ENCODE results near the gene CAMTA1. TPM values are rescaled to one million over a fixed set of nuclear protein-coding genes. Genes with fewer than 3 reads are reported as not detected.

CAMTA1 gene
- total RNA-seq, 1 experiment from 2014 or later, result 60.0 TPM

- no peaks in the 10 kb centered on the region for H3K27me3 ChIP-seq (replicated peaks; ENCODE audit: control insufficient read depth, insufficient read depth, low read length)
- no peak overlapping the region for H3K4me3 ChIP-seq (ENCODE audit: low read depth, low read length)
- H3K9me3 Mint-ChIP-seq (ENCODE audit: unreplicated experiment), result no peaks in the 10 kb centered on the region
- ChIA-PET POLR2A (no interaction called here), CTCF (no interaction called here)
- no peaks in the 10 kb centered on the region for H3K4me1 Mint-ChIP-seq (ENCODE audit: low read depth, unreplicated experiment)
- H3K27me3 Mint-ChIP-seq (ENCODE audit: insufficient read depth, unreplicated experiment), result peaks cover 8% of the 10 kb centered on the region
- H3K9me3 ChIP-seq, result no peaks in the 10 kb centered on the region
- intact Hi-C loops (cut with micrococcal nuclease; ENCODE audit: unreplicated experiment), result no loop called here
- no peak for TF ChIP-seq CTCF (IDR thresholded peaks at IDR 0.05; ENCODE audit: insufficient read depth in 1 of 2, low read depth in 1 of 2, low read length in 1 of 2, severe bottlenecking in 1 of 2, unreplicated experiment in 1 of 2)
- DNase-seq, result no peak
- H3K4me1 ChIP-seq, result no peaks in the 10 kb centered on the region
- H3K36me3 ChIP-seq (ENCODE audit: control insufficient read depth, insufficient read depth, low read length), result no peaks in the 10 kb centered on the region
- BruUV-seq (replicated peaks), result no TSS peak
- H3K36me3 Mint-ChIP-seq (ENCODE audit: insufficient read depth, unreplicated experiment), result no peaks in the 10 kb centered on the region
- no peak overlapping the region for H3K4me3 Mint-ChIP-seq (ENCODE audit: unreplicated experiment)
- H3K27ac Mint-ChIP-seq (ENCODE audit: unreplicated experiment), result no peak overlapping the region
Observed at GRCh38 chr1:7331926-7332535, 546.8 kb downstream of the CAMTA1 start.

- no peaks in the 10 kb centered on the region for H3K27me3 ChIP-seq (replicated peaks; ENCODE audit: control insufficient read depth, insufficient read depth, low read length)
- no peak overlapping the region for H3K4me3 ChIP-seq (ENCODE audit: low read depth, low read length)
- no peak for TF ChIP-seq CTCF (IDR thresholded peaks at IDR 0.05; ENCODE audit: insufficient read depth in 1 of 2, low read depth in 1 of 2, low read length in 1 of 2, severe bottlenecking in 1 of 2, unreplicated experiment in 1 of 2)
- H3K4me1 Mint-ChIP-seq (ENCODE audit: low read depth, unreplicated experiment), result no peaks in the 10 kb centered on the region
- no peak overlapping the region for H3K27ac Mint-ChIP-seq (ENCODE audit: unreplicated experiment)
- no peak for DNase-seq
- peaks cover 8% of the 10 kb centered on the region for H3K27me3 Mint-ChIP-seq (ENCODE audit: insufficient read depth, unreplicated experiment)
- H3K4me1 ChIP-seq, result no peaks in the 10 kb centered on the region
- ChIA-PET CTCF (no interaction called here), POLR2A (no interaction called here)
- H3K36me3 Mint-ChIP-seq (ENCODE audit: insufficient read depth, unreplicated experiment), result no peaks in the 10 kb centered on the region
- H3K36me3 ChIP-seq (ENCODE audit: control insufficient read depth, insufficient read depth, low read length), result no peaks in the 10 kb centered on the region
- no TSS peak for BruUV-seq (replicated peaks)
- intact Hi-C loops (cut with micrococcal nuclease; ENCODE audit: unreplicated experiment), result no loop called here
- H3K9me3 ChIP-seq, result no peaks in the 10 kb centered on the region
- no peaks in the 10 kb centered on the region for H3K9me3 Mint-ChIP-seq (ENCODE audit: unreplicated experiment)
- H3K4me3 Mint-ChIP-seq (ENCODE audit: unreplicated experiment), result no peak overlapping the region
Observed at GRCh38 chr1:7333094-7333493, 547.8 kb downstream of the CAMTA1 start.

- no peaks in the 10 kb centered on the region for H3K36me3 ChIP-seq (ENCODE audit: control insufficient read depth, insufficient read depth, low read length)
- peaks cover 4% of the 10 kb centered on the region for H3K27me3 Mint-ChIP-seq (ENCODE audit: insufficient read depth, unreplicated experiment)
- no peaks in the 10 kb centered on the region for H3K27me3 ChIP-seq (replicated peaks; ENCODE audit: control insufficient read depth, insufficient read depth, low read length)
- H3K36me3 Mint-ChIP-seq (ENCODE audit: insufficient read depth, unreplicated experiment), result no peaks in the 10 kb centered on the region
- no peak overlapping the region for H3K4me3 ChIP-seq (ENCODE audit: low read depth, low read length)
- BruUV-seq (replicated peaks), result no TSS peak
- TF ChIP-seq CTCF (IDR thresholded peaks at IDR 0.05; ENCODE audit: insufficient read depth in 1 of 2, low read depth in 1 of 2, low read length in 1 of 2, severe bottlenecking in 1 of 2, unreplicated experiment in 1 of 2), result no peak
- H3K4me1 ChIP-seq, result no peaks in the 10 kb centered on the region
- no peak for DNase-seq
- no peaks in the 10 kb centered on the region for H3K9me3 Mint-ChIP-seq (ENCODE audit: unreplicated experiment)
- ChIA-PET CTCF (no interaction called here), POLR2A (no interaction called here)
- H3K4me3 Mint-ChIP-seq (ENCODE audit: unreplicated experiment), result no peak overlapping the region
- H3K27ac Mint-ChIP-seq (ENCODE audit: unreplicated experiment), result no peak overlapping the region
- no peaks in the 10 kb centered on the region for H3K4me1 Mint-ChIP-seq (ENCODE audit: low read depth, unreplicated experiment)
- intact Hi-C loops (cut with micrococcal nuclease; ENCODE audit: unreplicated experiment), result no loop called here
- H3K9me3 ChIP-seq, result no peaks in the 10 kb centered on the region
Observed at GRCh38 chr1:7333620-7334019, 548.4 kb downstream of the CAMTA1 start.
